Choroid plexus epithelial cell (primary cell): ENCODE measurements around the gene FCER1G.
"Not testable (repeated sequence)": the region's sequence is repeated elsewhere in the genome, so short reads cannot be mapped to it uniquely, and the experiment has no call there.

Source experiments
- DNase-seq: peaks from one replicate; pipeline ENCODE4 v3.0.0-alpha.2; 2010; ENCODE audit warnings: low read depth
- H3K4me3 ChIP-seq: 2 replicates; pipeline ENCODE4 v1.5.1; 2011; ENCODE audit warnings: low read depth, mild to moderate bottlenecking, control low read depth, low read length, moderate library complexity
- CTCF ChIP-seq: conservative IDR thresholded peaks from 2 replicates; pipeline ENCODE4 v1.5.1; 2011; ENCODE audit warnings: low read depth, mild to moderate bottlenecking, control low read depth, inconsistent platforms, low read length, moderate library complexity

FCER1G gene

GRCh38 chr1:161230762-161231161, 15.7 kb downstream of the FCER1G start:
- no peak for DNase-seq
- no peak for TF ChIP-seq CTCF
- H3K4me3 ChIP-seq, result no peak overlapping the region

- TF ChIP-seq CTCF, result no peak
- DNase-seq, result no peak
- H3K4me3 ChIP-seq, result no peak overlapping the region
These were observed 18.0 kb downstream of the FCER1G start for GRCh38 chr1:161233102-161233501.

- DNase-seq, result no peak
- H3K4me3 ChIP-seq, result no peak overlapping the region
- no peak for TF ChIP-seq CTCF
These were observed 21.1 kb downstream of the FCER1G start for GRCh38 chr1:161235957-161236775.

GRCh38 chr1:161238039-161238473, 23.0 kb downstream of the FCER1G start, which contains the start of gene NR1I3:
Gene NR1I3 (minus strand): TSS chr1:161238203. CDS start chr1:161236565, 1,638 bp downstream.
- no peak within 1 kb of the TSS for H3K4me3 ChIP-seq
- DNase-seq, result no peak
- TF ChIP-seq CTCF, result no peak

GRCh38 chr1:161241682-161242081, 26.6 kb downstream of the FCER1G start:
- H3K4me3 ChIP-seq, result no peak overlapping the region
- no peak for DNase-seq
- no peak for TF ChIP-seq CTCF

- TF ChIP-seq CTCF, result no peak
- H3K4me3 ChIP-seq, result no peak overlapping the region
- DNase-seq, result no peak
These were observed 27.2 kb downstream of the FCER1G start for GRCh38 chr1:161242313-161242712.

- H3K4me3 ChIP-seq, result no peak overlapping the region
- no peak for TF ChIP-seq CTCF
- DNase-seq, result no peak
These were observed 29.8 kb downstream of the FCER1G start for GRCh38 chr1:161244888-161245287.

- not testable (repeated sequence) for H3K4me3 ChIP-seq, DNase-seq
These were observed 35.0 kb downstream of the FCER1G start for GRCh38 chr1:161250100-161250499.
